K562 (cell line): ENCODE data around the gene SLC66A2. TPM values are rescaled to one million over a fixed set of nuclear protein-coding genes. Genes with fewer than 3 reads are reported as not detected.

Experiments
- CHD2 ChIP-seq: IDR thresholded peaks from 2 replicates; pipeline ENCODE4 v1.6.1; 2011; ENCODE audit warnings: low read depth, low read length
- MCM3 ChIP-seq: fragments of 450-650 bp; IDR thresholded peaks from 2 replicates; pipeline ENCODE4 v1.6.1; 2016
- PHB2 ChIP-seq: fragments of 450-650 bp; IDR thresholded peaks from 2 replicates; pipeline ENCODE4 v1.6.1; 2017; ENCODE audit warnings: low read depth
- PHF21A ChIP-seq: fragments of 450-650 bp; IDR thresholded peaks from 2 replicates; pipeline ENCODE4 v1.6.1; 2017; ENCODE audit warnings: low read depth, borderline replicate concordance
- RBFOX2 ChIP-seq: fragments of 200-400 bp; formaldehyde crosslinking; IDR thresholded peaks from 2 replicates; pipeline ENCODE4 v1.6.1; 2017; ENCODE audit warnings: low read depth, mild to moderate bottlenecking, low read length, moderate library complexity
- RBM25 ChIP-seq: fragments of 200-400 bp; formaldehyde crosslinking; IDR thresholded peaks from 2 replicates; pipeline ENCODE4 v1.6.1; 2018; ENCODE audit warnings: low read length, low read depth, moderate library complexity; ENCODE audit not compliant: severe bottlenecking
- SETDB1 ChIP-seq: IDR thresholded peaks from one replicate; pipeline ENCODE4 v1.6.1; 2012; ENCODE audit warnings: low read length, control low read depth, inconsistent platforms
- SIRT6 ChIP-seq: IDR thresholded peaks from one replicate; pipeline ENCODE4 v1.6.1; 2012; ENCODE audit warnings: low read depth, mild to moderate bottlenecking, control low read depth, inconsistent platforms, low read length, moderate library complexity
- ZFP36 ChIP-seq: fragments of 150-350 bp; IDR thresholded peaks from 2 replicates; pipeline ENCODE4 v1.6.1; 2018; ENCODE audit warnings: low read length, low read depth; ENCODE audit not compliant: partially characterized antibody
- ZNF134 ChIP-seq: fragments of 250-450 bp; sonication (Bioruptor Pico); conservative IDR thresholded peaks from 2 replicates; pipeline ENCODE4 v1.4.0; 2020
- ZNF282 ChIP-seq: sonication (generic); formaldehyde crosslinking; IDR thresholded peaks from 2 replicates; pipeline ENCODE4 v1.8.1; 2023; ENCODE audit warnings: missing genetic modification reagents
- ZNF431 ChIP-seq: sonication (generic); formaldehyde crosslinking; IDR thresholded peaks from 2 replicates; pipeline ENCODE4 v1.8.0; 2022; ENCODE audit warnings: mild to moderate bottlenecking, missing genetic modification reagents
- ZNF507 ChIP-seq: conservative IDR thresholded peaks from 2 replicates; pipeline ENCODE4 v1.6.1; 2017; ENCODE audit warnings: missing genetic modification characterization, missing compliant biosample characterization
- polyA plus RNA-seq, 8 experiments: library from polyadenylated mRNA; depleted of rRNA in 4 of 8; stranded (reverse) in 5 of 8; unstranded in 3 of 8; fragments of >200 nt; fragmentation: Nextera tagmentation in 2 of 8; fragmentation: Illumina TruSeq in 1 of 8; extraction: Ambion mirVana in 2 of 8; extraction: Trizol in 1 of 8; gene quantifications; 2 replicates each; pipeline versions ENCODE4 v1.2.1 to v1.2.3, GENCODE V29; 2011 to 2014; ENCODE audit warnings: inconsistent platforms in 1 of 8, missing spikeins in 1 of 8
- total RNA-seq, 7 experiments: library from RNA; depleted of rRNA in 6 of 7; stranded (reverse); fragments of >200 nt in 6 of 7; fragmentation: Illumina TruSeq in 2 of 7; extraction: Trizol in 2 of 7; gene quantifications; 2 replicates each; pipeline versions ENCODE4 v1.2.1 to v1.2.3, GENCODE V29; 2011 to 2021; ENCODE audit warnings: low replicate concordance in 1 of 7
- TF ChIP-seq, protein P1 (sequence below): sonication (generic); formaldehyde crosslinking; IDR thresholded peaks from 2 replicates; pipeline ENCODE4 v1.9.0; 2022; ENCODE audit warnings: mild to moderate bottlenecking, missing genetic modification reagents
- TF ChIP-seq, protein P2 (sequence below), 2 experiments: fragments of 150-350 bp in 1 of 2; IDR thresholded peaks; 2 replicates each; pipeline ENCODE4 v1.6.1; 2012 to 2016; ENCODE audit warnings: low read depth in 2 of 2, low read length in 2 of 2, mild to moderate bottlenecking in 1 of 2, moderate library complexity in 1 of 2
- TF ChIP-seq, protein P3 (sequence below): fragments of 450-650 bp; IDR thresholded peaks from 2 replicates; pipeline ENCODE4 v1.6.1; 2017; ENCODE audit warnings: antibody characterized with exemption, mild to moderate bottlenecking
- TF ChIP-seq, protein P4 (sequence below): sonication (generic); formaldehyde crosslinking; IDR thresholded peaks from 2 replicates; pipeline ENCODE4 v1.8.0; 2023; ENCODE audit warnings: mild to moderate bottlenecking, missing genetic modification reagents
- TF ChIP-seq, protein P5 (sequence below): fragments of 450-650 bp; IDR thresholded peaks from 2 replicates; pipeline ENCODE4 v1.6.1; 2016; ENCODE audit warnings: antibody characterized with exemption

Gene SLC66A2
- total and polyA plus RNA-seq, 9 of the 15 experiments (the other 6 are each of a cell fraction or from before 2014, with no cell fraction given) = 0.25 to 17.5 (median 5.6) TPM

DNA sequence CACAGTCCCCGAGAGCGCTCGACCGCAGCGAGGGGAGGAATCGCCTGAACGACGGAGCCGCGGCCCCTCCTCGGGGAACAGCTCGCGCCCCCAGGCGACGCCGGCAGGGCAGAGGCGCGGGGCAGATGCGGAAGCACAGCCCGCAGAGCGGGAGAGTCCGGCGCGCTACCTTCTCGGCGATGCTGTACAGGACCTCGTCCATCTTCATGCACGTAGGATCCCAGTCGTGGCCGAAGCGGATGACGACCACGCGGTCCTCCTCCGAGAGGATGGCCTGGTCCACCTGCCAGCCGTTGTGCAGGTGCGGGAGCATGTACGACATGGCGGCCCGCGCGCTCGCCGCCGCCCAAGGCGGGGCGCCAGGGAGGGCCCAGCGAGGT lies 36.6 kb upstream of the SLC66A2 start (continued):
- TF ChIP-seq, protein P1, sequence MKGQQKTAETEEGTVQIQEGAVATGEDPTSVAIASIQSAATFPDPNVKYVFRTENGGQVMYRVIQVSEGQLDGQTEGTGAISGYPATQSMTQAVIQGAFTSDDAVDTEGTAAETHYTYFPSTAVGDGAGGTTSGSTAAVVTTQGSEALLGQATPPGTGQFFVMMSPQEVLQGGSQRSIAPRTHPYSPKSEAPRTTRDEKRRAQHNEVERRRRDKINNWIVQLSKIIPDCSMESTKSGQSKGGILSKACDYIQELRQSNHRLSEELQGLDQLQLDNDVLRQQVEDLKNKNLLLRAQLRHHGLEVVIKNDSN (CRISPR knock-in tag) = no peak
- TF ChIP-seq RBM25 (no peak), ZNF507 (tag) (no peak), MCM3 (no peak), ZNF134 (no peak), CHD2 (no peak), SETDB1 (no peak), SIRT6 (no peak), PHF21A (no peak), ZNF282 (CRISPR knock-in tag) (no peak), PHB2 (no peak), ZFP36 (no peak), RBFOX2 (no peak; the same call in 1 of the 2 replicates), ZNF431 (CRISPR knock-in tag) (0 out of 2 replicates have a peak, but pooled peaks have one; percentile 12)
- TF ChIP-seq, protein P2, sequence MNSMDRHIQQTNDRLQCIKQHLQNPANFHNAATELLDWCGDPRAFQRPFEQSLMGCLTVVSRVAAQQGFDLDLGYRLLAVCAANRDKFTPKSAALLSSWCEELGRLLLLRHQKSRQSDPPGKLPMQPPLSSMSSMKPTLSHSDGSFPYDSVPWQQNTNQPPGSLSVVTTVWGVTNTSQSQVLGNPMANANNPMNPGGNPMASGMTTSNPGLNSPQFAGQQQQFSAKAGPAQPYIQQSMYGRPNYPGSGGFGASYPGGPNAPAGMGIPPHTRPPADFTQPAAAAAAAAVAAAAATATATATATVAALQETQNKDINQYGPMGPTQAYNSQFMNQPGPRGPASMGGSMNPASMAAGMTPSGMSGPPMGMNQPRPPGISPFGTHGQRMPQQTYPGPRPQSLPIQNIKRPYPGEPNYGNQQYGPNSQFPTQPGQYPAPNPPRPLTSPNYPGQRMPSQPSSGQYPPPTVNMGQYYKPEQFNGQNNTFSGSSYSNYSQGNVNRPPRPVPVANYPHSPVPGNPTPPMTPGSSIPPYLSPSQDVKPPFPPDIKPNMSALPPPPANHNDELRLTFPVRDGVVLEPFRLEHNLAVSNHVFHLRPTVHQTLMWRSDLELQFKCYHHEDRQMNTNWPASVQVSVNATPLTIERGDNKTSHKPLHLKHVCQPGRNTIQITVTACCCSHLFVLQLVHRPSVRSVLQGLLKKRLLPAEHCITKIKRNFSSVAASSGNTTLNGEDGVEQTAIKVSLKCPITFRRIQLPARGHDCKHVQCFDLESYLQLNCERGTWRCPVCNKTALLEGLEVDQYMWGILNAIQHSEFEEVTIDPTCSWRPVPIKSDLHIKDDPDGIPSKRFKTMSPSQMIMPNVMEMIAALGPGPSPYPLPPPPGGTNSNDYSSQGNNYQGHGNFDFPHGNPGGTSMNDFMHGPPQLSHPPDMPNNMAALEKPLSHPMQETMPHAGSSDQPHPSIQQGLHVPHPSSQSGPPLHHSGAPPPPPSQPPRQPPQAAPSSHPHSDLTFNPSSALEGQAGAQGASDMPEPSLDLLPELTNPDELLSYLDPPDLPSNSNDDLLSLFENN (IDR thresholded peaks at IDR 0.05; ENCODE audit: low read depth in 2 of 2, low read length in 2 of 2) = no peak
- TF ChIP-seq, protein P3, sequence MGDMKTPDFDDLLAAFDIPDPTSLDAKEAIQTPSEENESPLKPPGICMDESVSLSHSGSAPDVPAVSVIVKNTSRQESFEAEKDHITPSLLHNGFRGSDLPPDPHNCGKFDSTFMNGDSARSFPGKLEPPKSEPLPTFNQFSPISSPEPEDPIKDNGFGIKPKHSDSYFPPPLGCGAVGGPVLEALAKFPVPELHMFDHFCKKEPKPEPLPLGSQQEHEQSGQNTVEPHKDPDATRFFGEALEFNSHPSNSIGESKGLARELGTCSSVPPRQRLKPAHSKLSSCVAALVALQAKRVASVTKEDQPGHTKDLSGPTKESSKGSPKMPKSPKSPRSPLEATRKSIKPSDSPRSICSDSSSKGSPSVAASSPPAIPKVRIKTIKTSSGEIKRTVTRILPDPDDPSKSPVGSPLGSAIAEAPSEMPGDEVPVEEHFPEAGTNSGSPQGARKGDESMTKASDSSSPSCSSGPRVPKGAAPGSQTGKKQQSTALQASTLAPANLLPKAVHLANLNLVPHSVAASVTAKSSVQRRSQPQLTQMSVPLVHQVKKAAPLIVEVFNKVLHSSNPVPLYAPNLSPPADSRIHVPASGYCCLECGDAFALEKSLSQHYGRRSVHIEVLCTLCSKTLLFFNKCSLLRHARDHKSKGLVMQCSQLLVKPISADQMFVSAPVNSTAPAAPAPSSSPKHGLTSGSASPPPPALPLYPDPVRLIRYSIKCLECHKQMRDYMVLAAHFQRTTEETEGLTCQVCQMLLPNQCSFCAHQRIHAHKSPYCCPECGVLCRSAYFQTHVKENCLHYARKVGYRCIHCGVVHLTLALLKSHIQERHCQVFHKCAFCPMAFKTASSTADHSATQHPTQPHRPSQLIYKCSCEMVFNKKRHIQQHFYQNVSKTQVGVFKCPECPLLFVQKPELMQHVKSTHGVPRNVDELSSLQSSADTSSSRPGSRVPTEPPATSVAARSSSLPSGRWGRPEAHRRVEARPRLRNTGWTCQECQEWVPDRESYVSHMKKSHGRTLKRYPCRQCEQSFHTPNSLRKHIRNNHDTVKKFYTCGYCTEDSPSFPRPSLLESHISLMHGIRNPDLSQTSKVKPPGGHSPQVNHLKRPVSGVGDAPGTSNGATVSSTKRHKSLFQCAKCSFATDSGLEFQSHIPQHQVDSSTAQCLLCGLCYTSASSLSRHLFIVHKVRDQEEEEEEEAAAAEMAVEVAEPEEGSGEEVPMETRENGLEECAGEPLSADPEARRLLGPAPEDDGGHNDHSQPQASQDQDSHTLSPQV = no peak
- TF ChIP-seq, protein P4, sequence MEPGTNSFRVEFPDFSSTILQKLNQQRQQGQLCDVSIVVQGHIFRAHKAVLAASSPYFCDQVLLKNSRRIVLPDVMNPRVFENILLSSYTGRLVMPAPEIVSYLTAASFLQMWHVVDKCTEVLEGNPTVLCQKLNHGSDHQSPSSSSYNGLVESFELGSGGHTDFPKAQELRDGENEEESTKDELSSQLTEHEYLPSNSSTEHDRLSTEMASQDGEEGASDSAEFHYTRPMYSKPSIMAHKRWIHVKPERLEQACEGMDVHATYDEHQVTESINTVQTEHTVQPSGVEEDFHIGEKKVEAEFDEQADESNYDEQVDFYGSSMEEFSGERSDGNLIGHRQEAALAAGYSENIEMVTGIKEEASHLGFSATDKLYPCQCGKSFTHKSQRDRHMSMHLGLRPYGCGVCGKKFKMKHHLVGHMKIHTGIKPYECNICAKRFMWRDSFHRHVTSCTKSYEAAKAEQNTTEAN (CRISPR knock-in tag) = no peak
- TF ChIP-seq, protein P5, sequence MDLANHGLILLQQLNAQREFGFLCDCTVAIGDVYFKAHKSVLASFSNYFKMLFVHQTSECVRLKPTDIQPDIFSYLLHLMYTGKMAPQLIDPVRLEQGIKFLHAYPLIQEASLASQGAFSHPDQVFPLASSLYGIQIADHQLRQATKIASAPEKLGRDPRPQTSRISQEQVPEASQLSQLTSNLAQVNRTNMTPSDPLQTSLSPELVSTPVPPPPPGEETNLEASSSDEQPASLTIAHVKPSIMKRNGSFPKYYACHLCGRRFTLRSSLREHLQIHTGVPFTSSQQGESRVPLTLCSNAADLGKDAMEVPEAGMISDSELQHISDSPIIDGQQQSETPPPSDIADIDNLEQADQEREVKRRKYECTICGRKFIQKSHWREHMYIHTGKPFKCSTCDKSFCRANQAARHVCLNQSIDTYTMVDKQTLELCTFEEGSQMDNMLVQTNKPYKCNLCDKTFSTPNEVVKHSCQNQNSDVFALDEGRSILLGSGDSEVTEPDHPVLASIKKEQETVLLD = no peak
